ENCODE data around the gene KBTBD12.

- TF ChIP-seq TEAD4 (IDR thresholded peaks at IDR 0.05; ENCODE audit: borderline replicate concordance, insufficient read depth), result no peak
- no peak for TF ChIP-seq CTCF (IDR thresholded peaks at IDR 0.05)
- no peak for TF ChIP-seq USF2 (IDR thresholded peaks at IDR 0.05; ENCODE audit: borderline replicate concordance, low read depth, low read length)
- no peak for TF ChIP-seq JUND (IDR thresholded peaks at IDR 0.05)
- no peak for TF ChIP-seq YY1 (IDR thresholded peaks at IDR 0.05; ENCODE audit: low read depth)
- TF ChIP-seq RFX5 (IDR thresholded peaks at IDR 0.05; ENCODE audit: low read length), result no peak
- TF ChIP-seq EP300 (IDR thresholded peaks at IDR 0.05; ENCODE audit: borderline replicate concordance in 1 of 2, low read depth in 1 of 2, low read length in 1 of 2), result no peak
- no peak for TF ChIP-seq EZH2phosphoT487 (IDR thresholded peaks at IDR 0.05; ENCODE audit: borderline replicate concordance, low read depth)
- no peak for TF ChIP-seq USF1 (IDR thresholded peaks at IDR 0.05; ENCODE audit: borderline replicate concordance, low read depth)
- no peak for TF ChIP-seq REST (IDR thresholded peaks at IDR 0.05; ENCODE audit: low read depth, low read length)
- TF ChIP-seq SMC3 (IDR thresholded peaks at IDR 0.05; ENCODE audit: low read depth, low read length), result no peak
- TF ChIP-seq POLR2AphosphoS5 (IDR thresholded peaks at IDR 0.05; ENCODE audit: low read depth, low read length), result no peak
- TF ChIP-seq ELF1 (IDR thresholded peaks at IDR 0.05), result no peak
These were observed 47.9 kb downstream of the KBTBD12 start for GRCh38 chr3:127962937-127963336.
